Activated CD8-positive, alpha-beta T cell treated with anti-CD3 and anti-CD28 coated beads, Interleukin-2, amount 10 ng/mL, durations not matched to agents 7 days and 5 days (primary cell): ENCODE data around the gene HCN1. TPM values are rescaled to one million over a fixed set of nuclear protein-coding genes. Genes with fewer than 3 reads are reported as not detected.

Experiments
- ATAC-seq: fragments of 150-1000 bp; cut with Tn5 transposase; one replicate; pipeline ENCODE4 v1.10.0; 2021; ENCODE audit warnings: moderate library complexity
- CTCF ChIA-PET: fragments of 350-600 bp; sonication (Branson Sonifier 250); formaldehyde crosslinking; loops from one replicate; lab custom pipeline; 2021; ENCODE audit warnings: antibody characterized with exemption; lab: Charles Lee
- POLR2A ChIA-PET: fragments of 350-600 bp; sonication (Branson Sonifier 250); formaldehyde crosslinking; loops from one replicate; lab custom pipeline; 2021; ENCODE audit warnings: antibody characterized with exemption; lab: Charles Lee
- DNase-seq: peaks from one replicate; pipeline ENCODE4 v3.0.0-alpha.2; 2020
- H3K27ac Mint-ChIP-seq: one replicate; pipeline ENCODE4 v1.8.0; 2021; ENCODE audit warnings: mild to moderate bottlenecking, mixed read lengths
- H3K27me3 Mint-ChIP-seq: one replicate; pipeline ENCODE4 v1.8.0; 2021; ENCODE audit warnings: low read depth, mixed read lengths
- H3K36me3 Mint-ChIP-seq: one replicate; pipeline ENCODE4 v1.8.0; 2021; ENCODE audit warnings: low read depth, mixed read lengths
- H3K4me1 Mint-ChIP-seq: one replicate; pipeline ENCODE4 v1.8.0; 2021; ENCODE audit warnings: low read depth, mixed read lengths
- H3K4me3 Mint-ChIP-seq: one replicate; pipeline ENCODE4 v1.8.0; 2021; ENCODE audit warnings: mild to moderate bottlenecking, mixed read lengths
- H3K9me3 Mint-ChIP-seq: one replicate; pipeline ENCODE4 v1.8.0; 2022; ENCODE audit warnings: mixed read lengths; ENCODE audit not compliant: insufficient read depth
- total RNA-seq, 2 experiments: library from RNA; stranded (reverse); gene quantifications; one replicate each; pipeline ENCODE4 v1.2.3, GENCODE V29; 2021

The HCN1 gene
- total RNA-seq = not detected

DNA sequence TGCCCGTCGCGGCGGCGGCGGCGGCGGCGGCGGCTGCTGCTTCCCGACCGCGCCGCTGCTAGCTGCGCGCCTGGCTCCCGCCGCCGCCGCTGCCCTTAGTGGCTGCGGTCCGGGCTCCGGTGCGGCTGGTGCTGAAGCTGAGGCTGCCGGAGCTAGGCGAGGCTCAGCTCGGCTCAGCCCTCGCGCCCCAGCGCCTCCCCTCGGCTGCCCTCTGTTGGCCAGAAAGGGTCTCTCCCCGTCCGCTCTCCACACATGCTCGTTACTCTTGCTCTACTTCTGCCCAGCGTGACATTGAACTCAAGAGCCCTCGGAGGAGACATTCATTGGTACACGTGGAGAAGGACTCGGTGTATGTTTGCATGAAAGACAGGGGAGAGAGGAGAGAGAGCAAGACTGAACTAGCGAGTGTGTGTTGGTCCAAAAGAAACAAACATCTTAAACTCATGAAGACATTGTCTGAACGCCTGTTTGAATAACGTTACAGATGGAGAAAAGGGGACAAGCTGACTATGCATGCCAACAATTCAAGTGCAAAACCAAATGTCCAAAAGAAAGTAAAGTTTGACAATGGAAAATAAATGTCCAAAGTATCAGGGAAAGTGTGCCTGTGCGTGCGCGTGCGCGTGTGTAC is at the start of gene HCN1:
Gene HCN1, minus strand, starts transcription at position 175 of the 631 bp plus-strand sequence.
- ChIA-PET CTCF (interaction anchor here (0.7 to 0.9 kb wide), 2 partner anchors 29 to 658 kb away, joined by 3 to 4 read pairs; no protein-coding TSS in a partner anchor), POLR2A (no interaction called here)
- H3K4me1 Mint-ChIP-seq = no peaks in the 10 kb centered on the region
- ATAC-seq (peak; percentile 81), DNase-seq (peak; percentile 42)
- H3K27ac Mint-ChIP-seq = no peak within 1 kb of the TSS
- no peak within 1 kb of the TSS for H3K4me3 Mint-ChIP-seq
- no peaks in the 10 kb centered on the region for H3K9me3 Mint-ChIP-seq
- no peaks in the 10 kb centered on the region for H3K36me3 Mint-ChIP-seq
- peaks cover 10% of the 10 kb centered on the region for H3K27me3 Mint-ChIP-seq

DNA sequence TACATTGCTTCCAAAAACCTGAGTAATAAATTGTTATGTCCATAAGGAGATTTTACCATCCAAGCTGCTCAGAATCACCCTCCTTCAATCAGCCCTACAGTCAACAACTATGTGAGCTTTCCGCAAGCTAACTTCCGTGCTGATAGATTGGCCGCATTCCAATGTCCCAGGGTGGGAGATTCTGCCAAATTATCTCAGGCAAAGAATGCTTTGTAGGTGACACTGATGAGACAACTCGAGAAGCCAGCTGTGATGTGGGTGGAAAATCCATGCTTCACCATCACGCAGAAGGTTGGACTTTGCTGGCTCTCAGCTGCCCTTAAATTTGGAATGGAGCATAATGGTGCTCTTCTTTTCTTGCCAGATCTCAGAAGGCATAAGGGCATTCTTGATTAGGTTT is 44.9 kb upstream of the HCN1 start:
- no peak for ATAC-seq
- CTCF ChIA-PET = no interaction called here

DNA sequence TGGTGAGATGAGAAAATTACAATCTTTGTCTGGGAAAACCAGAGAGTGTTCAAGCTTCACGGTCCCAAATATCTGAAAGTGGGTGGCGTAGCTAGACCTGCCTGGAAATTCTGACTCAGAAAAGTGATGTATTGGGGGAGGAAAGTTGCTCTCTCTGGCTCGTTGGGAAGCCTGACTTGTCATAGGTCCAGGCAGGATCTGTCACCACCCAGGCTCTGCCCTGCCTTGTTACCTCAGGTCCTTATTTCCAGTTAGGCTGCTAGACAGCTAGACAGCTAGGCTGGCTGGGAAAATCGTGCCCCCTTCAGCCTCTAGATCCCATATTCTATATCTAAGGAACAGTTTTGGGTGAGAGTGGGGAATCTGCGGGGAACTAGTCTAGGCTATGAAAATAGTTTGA is 41.0 kb upstream of the HCN1 start:
- DNase-seq (no peak), ATAC-seq (no peak)
- Mint-ChIP-seq H3K4me1 (no peaks in the 10 kb centered on the region), H3K27me3 (no peaks in the 10 kb centered on the region), H3K4me3 (no peak overlapping the region), H3K9me3 (peaks cover 24% of the 10 kb centered on the region), H3K36me3 (no peaks in the 10 kb centered on the region), H3K27ac (no peak overlapping the region)
- CTCF ChIA-PET = no interaction called here
- POLR2A ChIA-PET = no interaction called here

More for the DNA sequence above, 44.9 kb upstream of the HCN1 start:
- no peak for DNase-seq
- H3K9me3 Mint-ChIP-seq = peaks cover 19% of the 10 kb centered on the region
- H3K27ac Mint-ChIP-seq = no peak overlapping the region
- H3K27me3 Mint-ChIP-seq = no peaks in the 10 kb centered on the region
- POLR2A ChIA-PET = no interaction called here
- H3K4me1 Mint-ChIP-seq = no peaks in the 10 kb centered on the region
- no peak overlapping the region for H3K4me3 Mint-ChIP-seq
- H3K36me3 Mint-ChIP-seq = no peaks in the 10 kb centered on the region

DNA sequence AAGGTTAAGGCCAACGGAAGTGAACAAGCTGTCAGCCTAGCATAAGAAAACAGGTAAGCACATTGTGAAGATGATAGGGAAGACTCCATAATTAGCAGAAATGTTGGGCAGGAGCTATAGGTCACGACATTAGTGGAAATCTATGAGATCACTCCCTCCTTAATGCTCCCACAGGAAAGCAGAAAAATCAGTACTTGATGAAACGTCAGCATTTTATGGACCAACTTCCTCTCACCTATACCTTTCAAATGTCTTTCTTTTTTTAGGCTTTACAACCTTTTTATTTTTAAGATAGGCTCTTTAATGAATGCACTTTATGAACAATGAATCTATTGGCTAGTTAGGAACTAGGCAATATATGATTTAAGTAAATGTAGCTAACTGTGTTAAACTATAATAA is 29.4 kb upstream of the HCN1 start:
- Mint-ChIP-seq H3K27me3 (no peaks in the 10 kb centered on the region), H3K4me3 (no peak overlapping the region), H3K27ac (no peak overlapping the region), H3K4me1 (no peaks in the 10 kb centered on the region), H3K9me3 (peaks cover 13% of the 10 kb centered on the region), H3K36me3 (no peaks in the 10 kb centered on the region)
- no peak for DNase-seq
- ChIA-PET POLR2A (no interaction called here), CTCF (interaction anchor here (1.1 kb wide), 1 partner anchor 30 kb away, joined by 3 read pairs; the partner anchor contains the start of gene HCN1)
- no peak for ATAC-seq

DNA sequence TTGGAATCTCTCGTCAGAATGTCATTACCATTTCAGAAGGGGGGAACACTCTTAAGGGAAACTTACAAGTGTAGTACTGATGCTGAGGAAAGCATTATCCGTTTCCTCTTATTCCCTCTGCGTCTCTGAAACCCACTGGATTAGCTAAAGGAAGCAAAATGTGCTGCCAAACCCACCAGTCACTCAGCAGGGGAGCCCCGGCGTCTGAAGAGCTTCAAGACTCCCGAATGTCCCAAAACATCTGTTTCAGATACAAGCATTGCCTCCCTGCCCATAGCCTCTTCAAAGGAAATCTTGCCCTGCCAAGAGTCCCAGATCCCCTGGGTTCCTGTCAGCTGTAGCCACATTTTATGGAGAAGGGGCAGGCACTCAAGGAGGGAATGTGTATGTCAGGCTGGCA is 1.0 kb upstream of the HCN1 start:
- Mint-ChIP-seq H3K27me3 (peaks cover 10% of the 10 kb centered on the region), H3K9me3 (no peaks in the 10 kb centered on the region), H3K4me3 (no peak overlapping the region), H3K36me3 (no peaks in the 10 kb centered on the region), H3K4me1 (no peaks in the 10 kb centered on the region), H3K27ac (no peak overlapping the region)
- ATAC-seq (no peak), DNase-seq (no peak)
- ChIA-PET POLR2A (no interaction called here), CTCF (no interaction called here)

DNA sequence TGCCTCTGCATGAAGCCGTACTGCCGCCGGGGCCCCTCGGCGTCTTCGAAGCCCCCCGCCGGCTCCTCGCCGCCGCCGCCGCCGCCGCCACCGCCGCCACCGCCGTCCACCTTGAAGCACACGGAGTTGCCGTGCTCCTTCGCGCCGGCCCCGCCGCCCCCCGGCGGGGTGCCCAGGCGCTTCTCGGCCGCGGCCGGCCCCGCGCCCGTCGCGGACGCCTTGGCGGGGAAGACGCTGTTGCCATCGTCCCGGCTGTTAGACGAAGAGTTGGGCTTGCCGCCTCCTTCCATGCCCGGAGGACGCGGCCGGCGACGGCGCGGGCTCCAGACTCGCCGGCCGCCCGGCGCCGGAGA is 400 bp downstream of the HCN1 start:
- no peak for ATAC-seq
- Mint-ChIP-seq H3K4me1 (no peaks in the 10 kb centered on the region), H3K36me3 (no peaks in the 10 kb centered on the region), H3K27ac (no peak overlapping the region), H3K27me3 (peaks cover 10% of the 10 kb centered on the region), H3K9me3 (no peaks in the 10 kb centered on the region), H3K4me3 (no peak overlapping the region)
- ChIA-PET CTCF (interaction anchor here (0.7 to 0.9 kb wide), 2 partner anchors 29 to 658 kb away, joined by 3 to 4 read pairs; no protein-coding TSS in a partner anchor), POLR2A (no interaction called here)
- no peak for DNase-seq

DNA sequence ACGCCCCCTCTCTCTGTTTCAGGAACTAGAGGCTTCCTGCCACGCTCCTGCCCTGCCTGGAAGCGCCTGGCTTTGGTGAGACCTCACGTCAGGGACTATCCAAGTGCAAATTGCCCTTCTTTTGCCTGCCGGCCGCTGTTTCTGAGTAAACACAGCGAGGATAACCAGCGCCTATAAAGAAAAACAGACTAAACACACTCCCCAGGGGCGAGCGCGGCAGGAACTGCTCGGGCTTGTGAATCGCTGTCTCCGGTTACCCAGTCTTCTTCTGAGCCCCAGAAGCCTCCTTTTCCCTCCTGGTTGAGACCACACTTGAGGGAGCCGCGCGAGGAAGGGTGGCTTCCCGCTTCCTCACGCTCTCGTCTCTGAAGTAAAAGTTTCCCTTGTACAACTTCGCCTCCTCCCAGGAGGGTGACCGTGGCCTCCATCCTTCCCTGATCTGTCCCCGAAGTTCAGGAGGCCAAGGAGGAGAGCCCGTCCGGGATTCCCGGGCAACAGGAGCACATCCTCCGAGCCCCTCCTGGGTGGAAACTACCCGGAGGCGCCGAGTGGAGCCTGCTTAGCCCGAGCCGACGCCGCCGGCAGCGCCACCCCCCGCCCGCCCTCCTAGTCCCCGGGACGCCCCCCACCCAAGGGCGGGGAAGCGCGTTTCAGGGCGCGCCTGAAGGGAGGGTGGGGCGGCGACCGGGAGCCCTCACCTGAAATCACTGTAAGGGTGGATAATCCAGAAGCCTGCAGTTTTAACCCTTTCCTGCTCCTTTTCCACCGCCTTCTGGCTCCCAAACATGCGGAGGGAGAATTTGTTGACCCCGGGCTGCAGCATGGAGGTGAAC is 993 bp downstream of the HCN1 start:
- DNase-seq (no peak), ATAC-seq (no peak)
- peaks cover 10% of the 10 kb centered on the region for H3K27me3 Mint-ChIP-seq
- POLR2A ChIA-PET = no interaction called here
- H3K27ac Mint-ChIP-seq = no peak overlapping the region
- H3K36me3 Mint-ChIP-seq = no peaks in the 10 kb centered on the region
- CTCF ChIA-PET = interaction anchor here (0.7 kb wide), 1 partner anchor 30 kb away, joined by 3 read pairs; no protein-coding TSS in a partner anchor
- no peak overlapping the region for H3K4me3 Mint-ChIP-seq
- H3K4me1 Mint-ChIP-seq = no peaks in the 10 kb centered on the region
- H3K9me3 Mint-ChIP-seq = no peaks in the 10 kb centered on the region

DNA sequence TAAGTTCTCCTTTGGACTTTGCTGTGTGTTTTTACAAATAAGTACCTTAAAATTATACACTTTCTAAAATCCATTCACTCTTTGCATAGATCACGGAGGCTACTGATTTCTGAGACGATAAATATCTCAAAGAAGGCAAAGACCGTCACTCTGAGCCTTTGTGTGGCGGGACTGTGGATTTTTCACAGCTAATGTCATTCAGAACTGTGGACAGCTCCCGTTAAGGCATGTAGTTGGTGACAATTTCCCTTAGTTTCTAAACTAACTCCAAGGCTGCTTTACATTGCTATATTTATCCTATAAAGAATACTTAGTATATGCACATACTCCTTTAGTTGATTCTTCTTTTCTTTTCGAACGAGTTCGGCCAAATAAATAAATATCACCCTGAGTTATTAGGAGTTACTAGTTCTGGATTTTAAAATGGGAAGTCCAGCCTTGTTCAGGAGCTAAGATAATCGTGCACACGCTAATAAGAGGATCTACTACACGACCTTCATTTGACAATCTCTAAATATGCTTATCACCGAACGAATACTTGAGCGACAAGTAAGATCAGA is 1.8 kb downstream of the HCN1 start:
- ChIA-PET POLR2A (no interaction called here), CTCF (no interaction called here)
- Mint-ChIP-seq H3K4me1 (no peaks in the 10 kb centered on the region), H3K36me3 (no peaks in the 10 kb centered on the region), H3K4me3 (no peak overlapping the region), H3K9me3 (no peaks in the 10 kb centered on the region), H3K27ac (no peak overlapping the region), H3K27me3 (peaks cover 10% of the 10 kb centered on the region)
- ATAC-seq (no peak), DNase-seq (no peak)

DNA sequence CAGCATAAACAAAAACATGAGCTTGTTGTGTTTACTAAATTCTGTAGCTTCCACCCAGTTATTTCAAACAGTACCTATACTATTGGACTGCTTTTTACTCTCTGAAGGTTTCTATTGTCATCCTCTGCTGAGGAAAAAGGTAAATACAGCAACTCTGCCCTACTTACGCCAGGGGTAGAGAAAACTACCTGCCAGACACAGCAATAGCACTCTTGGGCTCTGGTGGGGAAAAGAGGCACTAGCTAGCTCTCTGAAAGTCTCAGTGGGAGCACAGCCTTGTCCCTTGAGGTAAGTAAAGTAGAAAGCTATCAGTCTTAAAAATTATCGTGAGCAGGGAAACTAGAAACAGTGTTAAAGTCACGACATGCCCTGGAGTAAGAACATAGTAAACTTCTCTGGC is 3.7 kb downstream of the HCN1 start:
- H3K9me3 Mint-ChIP-seq = no peaks in the 10 kb centered on the region
- no peaks in the 10 kb centered on the region for H3K36me3 Mint-ChIP-seq
- H3K27me3 Mint-ChIP-seq = peaks cover 10% of the 10 kb centered on the region
- DNase-seq (no peak), ATAC-seq (no peak)
- POLR2A ChIA-PET = no interaction called here
- H3K4me3 Mint-ChIP-seq = no peak overlapping the region
- no peaks in the 10 kb centered on the region for H3K4me1 Mint-ChIP-seq
- H3K27ac Mint-ChIP-seq = no peak overlapping the region
- CTCF ChIA-PET = no interaction called here

DNA sequence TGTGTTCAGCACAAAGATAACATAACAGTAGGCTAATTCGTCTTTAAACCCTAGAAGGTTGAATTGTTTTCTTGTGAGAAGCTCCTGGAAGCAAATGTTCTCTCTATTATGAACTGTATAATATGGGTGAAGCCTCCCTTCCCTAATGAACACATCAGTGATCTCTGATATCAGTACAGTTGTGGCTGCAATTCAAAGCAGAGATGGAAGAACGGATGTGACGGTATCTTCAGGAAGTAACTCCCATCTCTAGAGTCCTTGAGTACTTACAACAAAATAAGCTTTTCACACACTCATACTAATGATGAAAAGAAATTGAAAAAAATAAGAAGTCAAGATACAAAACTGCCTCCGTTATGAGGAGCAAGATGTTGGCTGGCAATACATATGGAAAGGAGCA is 4.5 kb downstream of the HCN1 start:
- DNase-seq = no peak
- Mint-ChIP-seq H3K4me1 (no peaks in the 10 kb centered on the region), H3K27ac (no peak overlapping the region), H3K27me3 (peaks cover 10% of the 10 kb centered on the region), H3K4me3 (no peak overlapping the region), H3K36me3 (no peaks in the 10 kb centered on the region), H3K9me3 (no peaks in the 10 kb centered on the region)
- POLR2A ChIA-PET = no interaction called here
- ATAC-seq = no peak
- CTCF ChIA-PET = no interaction called here

DNA sequence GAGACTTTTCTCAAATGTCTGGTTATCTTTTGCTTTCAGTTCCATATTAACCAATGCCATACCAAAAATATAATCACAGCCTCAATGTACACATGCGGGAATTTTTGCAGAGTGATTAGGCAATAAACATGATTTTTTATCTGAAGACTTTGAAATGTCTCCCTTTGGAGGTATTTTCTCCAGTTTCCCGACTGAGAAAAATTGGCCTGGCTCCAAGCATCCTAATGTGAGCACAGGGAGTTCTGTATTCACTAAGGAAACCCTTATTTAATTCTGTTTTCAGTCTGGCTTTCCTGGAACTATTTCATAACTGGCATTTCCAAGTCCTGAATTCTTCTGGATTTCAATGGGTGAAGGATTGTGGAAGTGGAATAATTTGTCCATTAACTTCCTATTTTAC is 8.5 kb downstream of the HCN1 start:
- no peak for ATAC-seq
- Mint-ChIP-seq H3K36me3 (no peaks in the 10 kb centered on the region), H3K27ac (no peak overlapping the region), H3K4me3 (no peak overlapping the region), H3K4me1 (no peaks in the 10 kb centered on the region), H3K27me3 (no peaks in the 10 kb centered on the region), H3K9me3 (no peaks in the 10 kb centered on the region)
- DNase-seq = no peak
- ChIA-PET CTCF (no interaction called here), POLR2A (no interaction called here)

DNA sequence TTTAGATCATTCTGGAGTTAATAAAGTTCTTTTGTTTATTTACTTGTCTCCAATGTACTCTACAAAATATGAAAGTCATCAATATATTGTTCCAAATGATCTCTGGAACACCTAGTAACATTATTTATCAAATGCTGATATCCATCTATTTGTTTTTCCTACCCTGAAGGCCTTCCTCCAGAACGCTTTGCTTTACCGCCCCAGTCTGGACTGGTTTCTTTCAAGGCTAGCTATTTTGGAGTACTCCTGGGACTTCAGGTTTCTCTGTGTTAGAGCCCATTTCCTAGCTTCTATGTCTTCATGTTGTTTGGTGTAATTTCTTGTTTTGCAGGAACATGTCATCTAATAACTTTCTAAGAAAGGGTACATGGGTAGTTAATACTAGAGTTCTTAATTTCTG is 9.6 kb downstream of the HCN1 start:
- ATAC-seq = no peak
- Mint-ChIP-seq H3K27ac (no peak overlapping the region), H3K27me3 (no peaks in the 10 kb centered on the region), H3K4me1 (no peaks in the 10 kb centered on the region), H3K36me3 (no peaks in the 10 kb centered on the region), H3K4me3 (no peak overlapping the region), H3K9me3 (no peaks in the 10 kb centered on the region)
- POLR2A ChIA-PET = no interaction called here
- DNase-seq = no peak
- CTCF ChIA-PET = no interaction called here
